ACHN (cell line): ENCODE data around the gene GAB4.
A peak's percentile ranks its signal among the peaks of the same experiment; 100 is the strongest.
"Not testable (repeated sequence)": the region's sequence is repeated elsewhere in the genome, so short reads cannot be mapped to it uniquely, and the experiment has no call there.

ENCODE experiments used
- DNase-seq: peaks from one replicate; pipeline ENCODE4 v3.0.0-alpha.2; 2015
- in situ Hi-C: cut with HindIII; loops from 2 replicates; pipeline ENCODE4 v1.10.0; 2017; ENCODE audit warnings: low sequenced_read_pairs, low pct_ligation_motif_present, low pct_unique_long_range_greater_than_20kb

Gene GAB4

DNA sequence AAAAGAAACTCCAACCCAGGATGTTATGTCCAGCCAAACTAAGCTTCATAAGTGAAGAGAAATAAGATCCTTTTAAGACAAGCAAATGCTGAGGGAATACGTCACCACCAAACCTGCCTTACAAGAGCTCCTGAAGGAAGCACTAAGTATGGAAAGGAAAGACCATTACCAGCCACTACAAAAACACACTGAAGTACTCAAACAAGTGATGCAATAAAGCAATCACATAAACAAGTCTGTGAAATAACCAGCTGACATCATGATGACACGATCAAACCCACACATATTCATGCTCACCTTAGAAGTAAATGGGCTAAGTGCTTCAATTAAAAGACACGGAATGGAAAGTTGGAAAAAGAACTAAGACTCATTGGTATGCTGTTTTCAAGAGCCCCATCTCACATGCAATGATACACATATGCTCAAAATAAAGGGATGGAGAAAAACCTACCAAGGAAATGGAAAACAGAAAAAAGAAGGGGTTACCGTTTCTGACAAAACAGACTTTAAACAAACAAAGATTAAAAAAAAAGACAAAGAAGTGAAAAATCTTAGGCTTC lies 82.5 kb downstream of the GAB4 start:
- in situ Hi-C loops, result no loop called here
- no peak for DNase-seq

DNA sequence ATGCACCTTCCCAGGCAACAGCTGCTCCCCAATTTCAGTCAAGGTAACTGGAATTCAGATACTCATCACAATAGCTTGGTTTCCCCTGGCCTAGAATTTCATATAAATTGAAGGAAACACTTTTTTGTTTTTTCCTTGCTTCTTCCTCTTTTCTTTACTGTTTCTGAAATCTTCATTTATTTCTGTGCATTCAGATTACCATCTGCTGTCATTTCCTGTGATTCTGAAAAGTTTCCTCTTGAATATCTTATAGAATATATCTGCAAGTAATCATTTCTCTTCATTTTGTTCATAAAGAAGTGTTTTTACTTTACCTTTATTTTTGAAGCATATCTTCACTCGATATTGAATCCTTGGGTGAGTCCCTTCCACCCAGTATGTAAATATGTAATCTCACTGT lies 85.3 kb downstream of the GAB4 start:
- in situ Hi-C loops, result no loop called here
- DNase-seq, result no peak

DNA sequence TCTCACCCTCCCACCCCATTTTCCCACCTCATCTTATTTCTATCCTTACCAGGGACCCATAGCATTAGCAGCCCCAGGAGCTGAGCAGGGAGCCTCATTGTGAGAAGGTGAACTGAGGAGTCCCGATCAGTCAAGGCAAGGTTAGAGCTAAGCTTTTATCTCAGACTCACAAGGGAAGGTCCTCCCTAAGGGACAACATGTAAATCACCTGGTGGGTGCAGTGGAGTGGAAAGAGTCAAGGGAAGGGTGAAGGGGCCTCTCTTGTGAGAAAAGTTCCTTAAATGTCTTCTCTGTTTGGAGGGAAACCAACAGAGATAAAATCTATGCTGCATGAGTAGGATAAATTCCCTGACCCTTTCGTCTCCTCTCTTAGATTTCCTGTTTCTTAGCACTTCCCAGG lies 85.9 kb downstream of the GAB4 start:
- in situ Hi-C loops, result no loop called here
- no peak for DNase-seq

DNA sequence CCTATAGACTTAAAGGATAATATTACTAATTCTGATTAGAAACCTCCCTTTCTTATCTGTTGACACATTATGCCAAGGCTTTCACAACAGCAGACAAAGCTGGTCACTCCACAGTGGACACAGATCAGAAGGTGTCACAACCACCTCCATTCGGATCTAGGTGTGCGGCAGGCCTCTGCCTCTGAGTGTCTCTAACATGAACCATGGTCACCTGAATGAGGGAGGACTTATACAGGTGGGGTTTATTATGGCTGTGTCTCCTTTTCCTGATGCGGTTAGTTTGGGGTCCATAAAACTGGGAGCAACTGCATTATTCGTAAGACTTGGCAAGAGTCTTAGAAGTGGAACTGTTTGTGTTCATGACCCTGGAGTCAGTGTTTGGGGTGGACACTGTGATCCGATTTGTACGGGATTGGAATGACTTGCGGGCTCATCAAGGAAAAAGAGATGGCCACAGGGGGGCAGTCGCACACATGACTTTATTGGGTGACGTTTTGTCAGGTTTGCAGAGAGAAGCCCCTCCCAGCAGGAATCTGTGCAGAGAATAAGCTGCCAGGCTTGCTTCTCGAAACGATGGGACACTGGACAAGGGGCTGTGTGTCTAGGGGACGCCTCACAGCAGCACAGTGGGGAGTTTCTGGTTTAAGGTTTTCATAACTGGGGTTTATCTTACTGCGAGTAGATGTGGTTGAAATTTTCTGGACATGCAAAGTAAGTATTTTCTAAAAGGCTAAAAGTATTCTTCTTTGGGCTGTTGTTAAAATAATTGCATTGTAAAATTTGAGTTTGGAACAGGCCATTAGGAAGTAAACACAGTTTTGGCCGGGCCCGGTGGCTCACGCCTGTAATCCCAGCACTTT lies 90.6 kb downstream of the GAB4 start:
- in situ Hi-C loops, result no loop called here
- peak; percentile 64 for DNase-seq

DNA sequence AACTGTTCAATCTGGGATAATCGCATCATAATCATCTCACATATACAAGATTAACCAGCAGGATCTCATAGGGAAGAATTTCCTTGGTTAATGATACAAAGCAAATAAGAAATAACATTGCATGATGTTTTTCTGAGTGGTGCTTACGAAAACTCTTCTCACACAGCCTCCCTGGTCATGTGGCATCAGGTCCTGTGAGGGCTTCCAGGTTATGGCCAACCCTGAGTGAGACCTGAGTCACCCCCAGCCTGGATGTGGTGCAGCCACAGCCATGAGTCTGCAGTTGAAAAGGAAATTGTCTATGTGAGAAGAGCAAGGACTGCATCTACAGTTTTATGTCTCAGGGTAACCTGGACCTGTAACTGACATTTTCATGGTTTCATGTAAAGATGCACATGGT lies 92.3 kb downstream of the GAB4 start:
- in situ Hi-C loops, result no loop called here
- DNase-seq, result peak; percentile 16

DNA sequence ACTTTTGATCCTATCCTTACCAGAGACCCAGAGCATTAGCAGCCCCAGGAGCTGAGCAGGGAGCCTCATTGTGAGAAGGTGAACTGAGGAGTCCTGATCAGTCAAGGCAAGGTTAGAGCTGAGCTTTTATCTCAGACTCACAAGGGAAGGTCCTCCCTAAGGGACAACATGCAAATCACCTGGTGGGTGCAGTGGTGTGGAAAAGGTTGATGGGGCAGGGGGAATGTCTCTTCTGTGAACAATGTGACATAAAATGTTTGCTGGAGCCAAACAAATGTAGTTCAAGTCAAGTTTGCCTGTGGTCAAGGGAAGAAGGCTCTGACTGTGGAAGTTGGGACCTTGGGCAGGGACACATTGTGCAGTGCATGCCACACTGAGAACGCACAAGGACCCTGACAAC lies 93.1 kb downstream of the GAB4 start:
- in situ Hi-C loops, DNase-seq: not testable (repeated sequence)

DNA sequence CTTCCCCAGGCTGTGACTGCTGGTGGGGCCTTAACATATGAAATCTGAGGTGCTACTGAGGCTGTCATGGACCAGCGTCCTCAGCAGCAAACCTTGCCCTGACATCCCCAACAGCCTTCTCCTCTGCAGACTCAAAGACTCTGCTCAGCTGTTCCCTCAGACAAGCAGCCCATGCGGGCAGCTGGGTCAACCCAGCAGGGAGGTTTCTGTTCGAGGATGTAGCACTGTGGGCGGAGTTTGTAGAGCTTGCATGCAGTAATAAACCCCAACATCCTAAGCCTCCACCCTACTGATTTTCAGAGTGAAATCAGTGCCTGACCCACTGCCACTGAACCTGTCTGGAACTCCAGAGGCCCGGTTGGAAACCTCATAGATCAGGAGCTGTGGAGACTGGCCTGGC lies 94.0 kb downstream of the GAB4 start:
- no peak for DNase-seq
- in situ Hi-C loops, result no loop called here

DNA sequence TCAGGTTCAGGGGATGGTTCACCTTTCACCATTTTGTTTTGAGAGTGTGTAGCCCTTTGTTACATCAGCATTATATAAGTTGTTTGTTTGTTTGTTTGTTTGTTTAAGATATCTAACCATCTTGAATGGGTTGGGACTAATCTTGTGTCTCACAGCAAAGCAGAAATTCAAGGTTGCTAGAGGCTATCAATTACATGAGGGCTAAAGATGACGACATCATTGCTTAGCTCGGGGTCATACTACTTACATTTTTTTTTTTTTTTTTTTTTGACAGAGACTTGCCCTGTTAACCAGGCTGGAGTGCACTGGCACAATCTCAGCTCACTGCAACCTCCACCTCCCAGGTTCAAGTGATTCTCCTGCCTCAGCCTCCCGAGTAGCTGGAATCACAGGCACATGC lies 95.7 kb downstream of the GAB4 start:
- DNase-seq, result no peak
- in situ Hi-C loops, result no loop called here
